Measurements from ENCODE around the gene C1QTNF9.
"Not testable (repeated sequence)": the region's sequence is repeated elsewhere in the genome, so short reads cannot be mapped to it uniquely, and the experiment has no call there.

C1QTNF9 gene

DNA sequence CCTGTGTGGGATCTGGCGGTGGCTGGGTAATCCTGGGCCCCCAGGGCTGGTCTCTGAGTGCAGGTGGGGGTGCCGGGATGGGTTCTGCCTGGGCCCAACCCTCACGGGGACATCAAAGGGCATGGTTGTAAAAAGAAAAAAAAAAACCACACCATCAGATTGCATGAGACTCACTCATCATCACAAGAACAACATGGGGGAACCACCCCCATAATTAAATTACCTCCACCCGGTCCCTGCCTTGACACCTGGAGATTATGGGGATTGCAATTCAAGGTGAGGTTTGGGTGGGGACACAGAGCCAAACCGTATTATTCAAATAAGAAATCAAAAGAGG lies 14.3 kb downstream of the C1QTNF9 start:
- DNase-seq, result no peak

DNA sequence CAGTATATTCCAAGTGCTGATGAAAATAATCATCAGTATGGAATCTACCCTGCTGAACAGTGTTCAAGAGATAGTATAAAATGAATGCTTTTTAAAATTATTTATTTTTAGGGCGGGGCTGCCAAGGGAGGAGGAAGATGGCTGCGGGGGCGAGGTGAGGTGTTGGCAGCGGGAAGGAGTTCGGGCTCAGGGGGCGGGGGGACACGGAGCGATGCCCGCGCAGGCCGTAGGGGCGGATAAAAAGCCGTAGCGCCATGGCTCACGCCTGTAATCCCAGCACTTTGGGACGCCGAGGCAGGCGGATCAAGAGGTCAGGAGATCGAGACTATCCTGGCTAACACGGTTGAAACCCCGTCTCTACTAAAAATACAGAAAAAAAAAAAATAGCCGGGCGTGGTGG lies 18.2 kb downstream of the C1QTNF9 start:
- DNase-seq, result not testable (repeated sequence)

GRCh38 chr13:24328145-24328544 lies 18.8 kb downstream of the C1QTNF9 start:
- DNase-seq, result no peak

DNA sequence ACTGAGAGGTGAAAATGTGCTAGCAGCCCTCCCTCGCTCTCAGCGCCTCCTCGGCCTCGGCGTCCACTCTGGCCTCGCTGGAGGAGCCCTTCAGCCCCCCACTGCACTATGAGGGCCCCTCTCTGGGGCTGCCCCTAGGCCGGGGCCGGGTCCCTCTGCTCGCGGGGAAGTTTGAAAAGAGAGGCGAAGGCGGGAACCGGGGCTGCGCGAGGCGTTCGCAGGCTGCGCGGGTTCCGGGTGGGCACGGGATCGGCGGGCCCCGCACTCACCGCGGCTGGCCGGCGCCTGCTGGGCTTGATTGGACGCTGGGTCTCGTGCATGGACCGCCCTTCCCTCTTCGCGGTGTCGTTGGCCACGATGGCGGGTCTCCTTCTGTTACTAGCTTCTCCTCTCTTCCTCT lies 29.3 kb downstream of the C1QTNF9 start:
- DNase-seq, result no peak

DNA sequence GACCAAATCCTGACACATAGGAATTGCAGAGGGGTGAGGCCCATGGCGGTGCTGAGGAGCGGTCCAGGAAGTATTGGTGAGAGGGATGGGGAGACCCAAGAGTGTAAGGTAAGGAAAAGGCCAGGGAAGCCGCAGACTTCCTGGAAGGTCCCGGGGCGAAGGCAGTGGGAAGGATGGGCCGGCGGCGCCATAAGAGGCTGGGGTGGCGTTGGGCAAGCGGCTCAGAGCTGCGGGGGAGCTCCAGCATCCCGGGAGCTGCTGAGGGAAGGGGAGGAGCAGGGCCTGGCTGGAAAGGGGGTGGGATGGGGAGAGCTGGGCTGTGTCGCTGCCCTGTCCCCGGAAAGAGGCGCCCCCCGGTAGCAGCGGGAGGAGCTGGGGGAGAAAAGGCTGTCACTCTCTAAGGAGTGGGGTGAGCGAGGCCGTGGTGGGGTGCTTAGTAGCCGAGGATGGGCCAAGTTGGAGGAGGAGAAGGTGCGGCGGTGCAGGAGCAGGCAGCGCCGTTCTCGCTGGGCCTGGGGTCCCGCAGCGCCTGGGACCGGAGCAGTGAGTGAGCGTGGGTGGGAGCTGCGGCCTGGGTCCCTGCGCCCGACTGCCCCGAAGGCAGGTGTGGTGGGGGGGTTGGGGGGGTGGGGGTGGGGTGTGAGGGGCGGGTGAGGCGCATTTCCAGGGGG lies 30.7 kb downstream of the C1QTNF9 start:
- DNase-seq, result no peak

GRCh38 chr13:24340608-24340955 lies 31.2 kb downstream of the C1QTNF9 start:
- no peak for DNase-seq

DNA sequence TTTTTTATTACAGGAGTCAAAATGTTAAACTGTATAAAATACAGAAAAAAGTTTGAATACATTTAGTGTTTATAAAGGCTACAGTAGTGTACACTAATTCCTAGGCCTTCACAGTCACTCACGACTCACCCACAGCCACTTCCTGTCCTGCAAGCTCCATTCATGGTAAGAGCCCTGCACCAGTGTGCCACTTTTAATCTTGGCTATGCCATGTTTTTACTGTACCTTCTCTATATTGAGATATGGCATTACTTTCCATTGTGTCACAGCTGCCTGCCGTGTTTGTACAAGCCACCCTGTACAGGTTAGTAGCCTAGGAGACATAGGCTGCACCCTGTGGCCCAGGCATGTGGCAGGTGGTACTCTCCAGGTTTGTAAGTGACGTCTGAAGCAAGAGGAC lies 32.1 kb downstream of the C1QTNF9 start:
- peak; percentile 12 for DNase-seq

GRCh38 chr13:24348385-24348784 lies 39.0 kb downstream of the C1QTNF9 start:
- DNase-seq, result no peak

GRCh38 chr13:24348797-24349515 lies 39.6 kb downstream of the C1QTNF9 start:
- no peak for DNase-seq

DNA sequence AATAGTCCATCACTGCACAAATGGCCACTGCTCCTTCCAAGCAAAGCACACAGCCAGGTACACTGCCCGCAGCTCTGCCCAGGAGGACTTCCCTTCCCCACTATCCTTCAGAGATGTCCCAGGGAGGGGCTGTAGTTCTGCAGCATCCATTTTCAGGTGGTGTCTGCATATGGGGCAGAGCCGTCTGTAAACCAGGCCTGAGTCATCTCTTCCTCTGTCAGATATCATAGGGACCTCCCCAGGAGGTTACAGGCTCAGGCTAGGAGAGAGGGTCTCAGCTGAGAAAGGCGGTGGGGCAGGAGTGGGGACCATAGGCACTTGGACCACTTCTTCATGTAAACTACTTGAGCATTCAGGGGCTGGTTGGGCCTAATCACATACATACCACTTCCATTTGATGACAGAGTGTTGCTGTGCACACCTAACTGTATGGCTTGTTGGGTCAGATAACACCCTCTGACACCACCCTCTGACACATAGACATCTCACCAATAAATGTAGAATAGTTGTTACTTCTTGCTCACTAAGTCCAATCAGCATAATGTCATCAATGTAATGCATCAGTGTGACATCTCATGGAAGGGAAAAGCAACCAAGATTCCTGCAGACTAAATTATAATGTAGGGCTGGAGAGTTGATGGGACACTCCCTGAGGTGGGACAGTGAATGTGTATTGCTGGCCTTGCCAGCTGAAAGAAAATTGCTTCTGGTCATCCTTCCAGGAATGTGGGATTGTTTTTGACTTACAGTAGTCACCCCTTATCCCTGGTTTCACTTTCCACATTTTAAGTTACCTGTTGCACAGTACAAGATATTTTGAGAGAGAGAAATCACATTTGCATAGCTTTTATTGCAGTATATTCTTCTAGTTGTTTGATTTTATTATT lies 40.6 kb downstream of the C1QTNF9 start:
- not testable (repeated sequence) for DNase-seq

GRCh38 chr13:24351423-24351822 lies 42.0 kb downstream of the C1QTNF9 start:
- no peak for DNase-seq

GRCh38 chr13:24353736-24354135 lies 44.4 kb downstream of the C1QTNF9 start:
- no peak for DNase-seq

- no peak for DNase-seq
These were observed 45.7 kb downstream of the C1QTNF9 start for GRCh38 chr13:24355103-24355502.

GRCh38 chr13:24356270-24356669 lies 46.9 kb downstream of the C1QTNF9 start:
- DNase-seq, result no peak

- no peak for DNase-seq
These were observed 47.5 kb downstream of the C1QTNF9 start for GRCh38 chr13:24356837-24357236.

- no peak for DNase-seq
These were observed 48.4 kb downstream of the C1QTNF9 start for GRCh38 chr13:24357756-24358155.

- not testable (repeated sequence) for DNase-seq
These were observed 49.5 kb downstream of the C1QTNF9 start for GRCh38 chr13:24358836-24359235.

GRCh38 chr13:24359252-24359651 lies 49.9 kb downstream of the C1QTNF9 start:
- DNase-seq, result not testable (repeated sequence)

GRCh38 chr13:24360106-24360505 lies 50.7 kb downstream of the C1QTNF9 start:
- DNase-seq, result no peak

DNA sequence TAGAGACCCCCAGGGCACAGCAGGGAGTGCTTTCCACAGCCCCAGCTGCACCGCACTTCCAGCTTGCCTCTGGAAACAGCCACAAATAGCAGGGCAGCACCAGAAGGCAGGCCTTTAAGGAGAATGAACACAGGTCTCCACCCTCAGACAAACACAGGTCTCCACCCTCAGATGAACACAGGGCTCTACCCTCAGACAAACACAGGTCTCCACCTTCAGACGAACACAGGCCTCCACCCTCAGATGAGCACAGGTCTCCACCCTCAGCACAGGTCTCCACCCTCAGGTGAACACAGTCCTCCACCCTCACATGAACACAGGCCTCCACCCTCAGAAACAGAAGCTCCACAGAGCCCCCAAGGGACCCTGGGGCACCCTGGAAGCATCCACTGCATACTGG lies 51.7 kb downstream of the C1QTNF9 start:
- DNase-seq, result no peak

GRCh38 chr13:24361852-24362366 lies 52.5 kb downstream of the C1QTNF9 start:
- no peak for DNase-seq

- DNase-seq, result no peak
These were observed 53.1 kb downstream of the C1QTNF9 start for GRCh38 chr13:24362435-24362952.

- DNase-seq, result no peak
These were observed 55.8 kb downstream of the C1QTNF9 start for GRCh38 chr13:24365191-24365590.
